ENCODE data around the gene HMMR.

HMMR gene

GRCh38 chr5:163437011-163437308, 23.5 kb upstream of the HMMR start:
- no peak for TF ChIP-seq CTCF (IDR thresholded peaks at IDR 0.05; ENCODE audit: insufficient read depth, low read depth, low read length, missing control alignments)
- peak overlapping the region; percentile 92 for H3K4me3 ChIP-seq (ENCODE audit: low read depth, low read length)
- no peak for DNase-seq (ENCODE audit: low read depth)

DNA sequence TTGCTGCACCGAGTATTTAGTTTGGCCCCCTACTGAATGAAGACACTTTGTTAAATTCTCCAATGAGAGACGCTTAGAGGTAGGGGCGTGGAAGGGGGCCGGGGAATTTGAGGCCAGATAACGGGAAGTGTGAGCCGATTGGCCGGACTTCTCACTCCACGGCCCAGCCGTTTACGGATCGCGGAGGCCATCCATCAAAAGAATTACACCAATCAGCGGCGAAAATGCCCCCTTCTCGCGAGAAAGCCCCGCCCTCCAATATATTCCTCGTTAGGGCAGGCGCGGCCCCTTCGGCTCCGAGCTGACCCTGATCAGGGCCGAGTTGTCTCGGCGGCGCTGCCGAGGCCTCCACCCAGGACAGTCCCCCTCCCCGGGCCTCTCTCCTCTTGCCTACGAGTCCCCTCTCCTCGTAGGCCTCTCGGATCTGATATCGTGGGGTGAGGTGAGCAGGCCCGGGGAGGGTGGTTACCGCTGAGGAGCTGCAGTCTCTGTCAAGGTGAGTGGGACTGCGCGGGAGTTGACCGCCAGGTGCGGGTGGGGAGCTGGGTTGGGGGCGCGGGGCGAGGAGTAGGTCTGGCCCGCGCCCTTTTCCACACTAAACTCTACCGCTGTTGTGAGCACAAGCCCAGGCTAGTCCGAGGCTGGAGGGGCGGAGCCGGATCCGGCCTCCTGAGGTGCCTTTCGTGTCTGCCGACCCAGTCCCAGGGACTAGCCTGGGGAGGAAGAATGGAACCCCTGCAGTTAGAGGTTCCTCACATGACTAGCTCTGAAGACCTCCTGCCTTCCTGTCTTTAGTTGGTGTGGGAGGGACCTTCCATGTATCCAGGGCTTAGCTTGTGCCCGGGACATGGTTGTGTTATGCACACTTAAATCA, 22.9 kb upstream of the HMMR start, which contains the start of gene CCNG1:
Gene CCNG1, plus strand, starts transcription at position 287 of the 874 bp plus-strand sequence. CDS start 1,662 bp downstream, outside the sequence.
- DNase-seq (ENCODE audit: low read depth): peak; percentile 97
- peak within 1 kb of the TSS; percentile 92 for H3K4me3 ChIP-seq (ENCODE audit: low read depth, low read length)
- TF ChIP-seq CTCF (IDR thresholded peaks at IDR 0.05; ENCODE audit: insufficient read depth, low read depth, low read length, missing control alignments): no peak

GRCh38 chr5:163439092-163439425, 21.4 kb upstream of the HMMR start:
- no peak for TF ChIP-seq CTCF (IDR thresholded peaks at IDR 0.05; ENCODE audit: insufficient read depth, low read depth, low read length, missing control alignments)
- peak overlapping the region; percentile 92 for H3K4me3 ChIP-seq (ENCODE audit: low read depth, low read length)

GRCh38 chr5:163440954-163441353, 19.5 kb upstream of the HMMR start:
- no peak overlapping the region for H3K4me3 ChIP-seq (ENCODE audit: low read depth, low read length)
- TF ChIP-seq CTCF (IDR thresholded peaks at IDR 0.05; ENCODE audit: insufficient read depth, low read depth, low read length, missing control alignments): no peak
- DNase-seq (ENCODE audit: low read depth): no peak

More at GRCh38 chr5:163439092-163439425, 21.4 kb upstream of the HMMR start:
- peak; percentile 66 for DNase-seq (ENCODE audit: low read depth)

DNA sequence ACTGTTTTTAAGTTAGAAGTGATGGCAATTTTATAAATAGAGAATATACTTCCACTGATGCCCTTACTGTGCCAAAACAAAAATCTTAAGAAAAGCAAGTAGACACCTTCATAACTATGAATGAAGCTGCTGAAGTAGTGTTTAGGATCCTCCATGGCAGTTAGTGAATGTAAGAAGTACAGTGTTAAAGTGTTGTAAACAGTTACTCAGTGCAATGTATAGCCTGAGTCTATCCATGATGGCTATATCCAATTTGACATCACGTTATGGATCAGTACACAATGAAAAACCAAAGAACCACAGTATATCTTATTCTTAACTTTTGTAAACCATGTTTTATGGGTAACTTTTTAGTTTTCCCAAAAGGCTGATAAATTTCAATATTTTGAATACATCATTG, 15.9 kb upstream of the HMMR start:
- TF ChIP-seq CTCF (IDR thresholded peaks at IDR 0.05; ENCODE audit: insufficient read depth, low read depth, low read length, missing control alignments): no peak
- no peak for DNase-seq (ENCODE audit: low read depth)
- H3K4me3 ChIP-seq (ENCODE audit: low read depth, low read length): no peak overlapping the region

GRCh38 chr5:163445345-163445744, 15.1 kb upstream of the HMMR start:
- no peak overlapping the region for H3K4me3 ChIP-seq (ENCODE audit: low read depth, low read length)
- DNase-seq (ENCODE audit: low read depth): no peak
- TF ChIP-seq CTCF (IDR thresholded peaks at IDR 0.05; ENCODE audit: insufficient read depth, low read depth, low read length, missing control alignments): no peak

DNA sequence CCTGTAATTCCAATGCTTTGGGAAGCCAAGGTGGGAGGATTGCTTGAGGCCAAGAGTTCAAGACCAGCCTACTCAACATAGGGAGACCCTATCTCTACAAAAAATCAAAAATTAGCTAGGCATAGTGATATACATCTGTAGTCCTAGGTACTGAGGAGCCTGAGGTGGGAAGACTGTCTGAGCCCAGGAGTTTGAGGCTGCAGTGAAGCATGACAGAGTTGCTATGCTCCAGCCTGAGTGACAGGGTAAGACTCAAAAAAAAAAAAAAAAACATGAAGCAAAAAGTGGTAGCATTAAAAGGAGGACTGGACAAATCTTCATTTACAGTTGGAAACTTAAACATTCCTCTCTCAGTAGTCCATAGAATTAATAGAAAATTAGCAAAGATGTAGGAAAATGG, 13.2 kb upstream of the HMMR start:
- no peak overlapping the region for H3K4me3 ChIP-seq (ENCODE audit: low read depth, low read length)
- DNase-seq (ENCODE audit: low read depth): no peak
- TF ChIP-seq CTCF (IDR thresholded peaks at IDR 0.05; ENCODE audit: insufficient read depth, low read depth, low read length, missing control alignments): no peak
